HEK293 (cell line): ENCODE results near the gene ZSCAN1.

ENCODE experiments used
- CTCF ChIA-PET: fragments of 350-600 bp; formaldehyde crosslinking; extraction: SDS; loops from one replicate; lab custom pipeline; 2021; ENCODE audit warnings: antibody characterized with exemption; lab: Yijun Ruan, JAX
- POLR2A ChIA-PET: fragments of 300-600 bp; formaldehyde crosslinking; extraction: SDS; loops from one replicate; lab custom pipeline; 2020; ENCODE audit warnings: antibody characterized with exemption, inconsistent platforms; lab: Yijun Ruan, JAX
- H3K27ac ChIP-seq: fragments of 200-500 bp; sonication (Bioruptor generic); 2 replicates; pipeline ENCODE4 v1.5.1; 2014; ENCODE audit warnings: low read depth, low read length, control low read depth, inconsistent platforms; ENCODE audit errors: extremely low read depth
- H3K36me3 ChIP-seq, 2 experiments: fragments of 200-500 bp in 1 of 2; sonication (Bioruptor generic) in 1 of 2; 1 replicate in 1 of 2; 2 replicates in 1 of 2; pipeline ENCODE4 v1.5.1; 2014 to 2017; ENCODE audit warnings: inconsistent platforms in 2 of 2, low read length in 2 of 2; ENCODE audit not compliant: control insufficient read depth in 2 of 2, insufficient read depth in 1 of 2
- H3K4me1 ChIP-seq: fragments of 200-500 bp; sonication (Bioruptor generic); 2 replicates; pipeline ENCODE4 v1.5.1; 2014; ENCODE audit warnings: mild to moderate bottlenecking, low read length, inconsistent platforms; ENCODE audit not compliant: control insufficient read depth, insufficient read depth
- H3K4me3 ChIP-seq: 2 replicates; pipeline ENCODE4 v1.5.1; 2011; ENCODE audit warnings: low read depth, mild to moderate bottlenecking, control low read depth, low read length, moderate library complexity
- H3K9me3 ChIP-seq: fragments of 200-500 bp; sonication (Bioruptor generic); 2 replicates; pipeline ENCODE4 v1.5.1; 2014; ENCODE audit warnings: low read depth, low read length, inconsistent platforms; ENCODE audit not compliant: control insufficient read depth, insufficient read depth
- GLI4 ChIP-seq: fragments of 450-650 bp; formaldehyde crosslinking; IDR thresholded peaks from 2 replicates; pipeline ENCODE4 v1.5.1; 2016; ENCODE audit warnings: missing biosample characterization, missing genetic modification characterization
- MZF1 ChIP-seq: fragments of 450-650 bp; formaldehyde crosslinking; IDR thresholded peaks from 2 replicates; pipeline ENCODE4 v1.5.1; 2017; ENCODE audit warnings: missing biosample characterization, missing genetic modification characterization, borderline replicate concordance
- REST ChIP-seq: fragments of 450-650 bp; formaldehyde crosslinking; IDR thresholded peaks from 2 replicates; pipeline ENCODE4 v1.5.1; 2016; ENCODE audit warnings: missing biosample characterization, missing genetic modification characterization
- SP3 ChIP-seq: fragments of 450-650 bp; formaldehyde crosslinking; IDR thresholded peaks from 2 replicates; pipeline ENCODE4 v1.5.1; 2016; ENCODE audit warnings: missing biosample characterization, missing genetic modification characterization
- SP7 ChIP-seq: fragments of 450-650 bp; formaldehyde crosslinking; IDR thresholded peaks from 2 replicates; pipeline ENCODE4 v1.5.1; 2016; ENCODE audit warnings: missing biosample characterization, missing genetic modification characterization
- ZBTB1 ChIP-seq: fragments of 450-650 bp; formaldehyde crosslinking; IDR thresholded peaks from 2 replicates; pipeline ENCODE4 v1.5.1; 2016; ENCODE audit warnings: missing biosample characterization, missing genetic modification characterization
- ZBTB44 ChIP-seq: fragments of 450-650 bp; IDR thresholded peaks from 2 replicates; pipeline ENCODE4 v1.5.1; 2018; ENCODE audit warnings: missing biosample characterization, mild to moderate bottlenecking, missing genetic modification characterization
- ZNF148 ChIP-seq: fragments of 450-650 bp; formaldehyde crosslinking; IDR thresholded peaks from 2 replicates; pipeline ENCODE4 v1.5.0; 2017; ENCODE audit warnings: missing biosample characterization, missing genetic modification characterization, borderline replicate concordance
- ZNF157 ChIP-seq: fragments of 450-650 bp; formaldehyde crosslinking; IDR thresholded peaks from 2 replicates; pipeline ENCODE4 v1.5.1; 2016; ENCODE audit warnings: missing biosample characterization, missing genetic modification characterization
- ZNF202 ChIP-seq: fragments of 450-650 bp; formaldehyde crosslinking; IDR thresholded peaks from 2 replicates; pipeline ENCODE4 v1.5.1; 2016; ENCODE audit warnings: missing biosample characterization, missing genetic modification characterization, borderline replicate concordance
- ZNF214 ChIP-seq: fragments of 450-650 bp; formaldehyde crosslinking; IDR thresholded peaks from 2 replicates; pipeline ENCODE4 v1.5.1; 2017; ENCODE audit warnings: missing biosample characterization, mild to moderate bottlenecking, missing genetic modification characterization, borderline replicate concordance
- ZNF280D ChIP-seq: fragments of 450-650 bp; formaldehyde crosslinking; IDR thresholded peaks from 2 replicates; pipeline ENCODE4 v1.5.1; 2016; ENCODE audit warnings: missing biosample characterization, missing genetic modification characterization
- ZNF302 ChIP-seq: fragments of 450-650 bp; formaldehyde crosslinking; IDR thresholded peaks from 2 replicates; pipeline ENCODE4 v1.5.1; 2016; ENCODE audit warnings: missing biosample characterization, missing genetic modification characterization, low read depth
- ZNF335 ChIP-seq: fragments of 450-650 bp; formaldehyde crosslinking; conservative IDR thresholded peaks from 2 replicates; pipeline ENCODE4 v1.5.1; 2016; ENCODE audit warnings: missing biosample characterization, missing genetic modification characterization
- ZNF341 ChIP-seq: fragments of 450-650 bp; formaldehyde crosslinking; IDR thresholded peaks from 2 replicates; pipeline ENCODE4; 2016; ENCODE audit warnings: low read depth, missing biosample characterization, missing genetic modification characterization
- ZNF48 ChIP-seq: fragments of 450-650 bp; formaldehyde crosslinking; IDR thresholded peaks from 2 replicates; pipeline ENCODE4 v1.5.1; 2016; ENCODE audit warnings: missing biosample characterization, missing genetic modification characterization
- ZNF548 ChIP-seq: fragments of 450-650 bp; formaldehyde crosslinking; IDR thresholded peaks from 2 replicates; pipeline ENCODE4 v1.5.1; 2016; ENCODE audit warnings: missing biosample characterization, missing genetic modification characterization
- ZNF558 ChIP-seq: fragments of 450-650 bp; formaldehyde crosslinking; IDR thresholded peaks from 2 replicates; pipeline ENCODE4 v1.5.1; 2016; ENCODE audit warnings: missing biosample characterization, missing genetic modification characterization
- ZNF747 ChIP-seq: fragments of 450-650 bp; formaldehyde crosslinking; IDR thresholded peaks from 2 replicates; pipeline ENCODE4 v1.5.1; 2016; ENCODE audit warnings: missing biosample characterization, missing genetic modification characterization
- ZNF837 ChIP-seq: fragments of 450-650 bp; formaldehyde crosslinking; IDR thresholded peaks from 2 replicates; pipeline ENCODE4 v1.5.1; 2016; ENCODE audit warnings: missing biosample characterization, missing genetic modification characterization
- ZSCAN16 ChIP-seq: fragments of 450-650 bp; formaldehyde crosslinking; IDR thresholded peaks from 2 replicates; pipeline ENCODE4 v1.5.1; 2016; ENCODE audit warnings: missing biosample characterization, missing genetic modification characterization
- ZSCAN23 ChIP-seq: fragments of 450-650 bp; formaldehyde crosslinking; IDR thresholded peaks from 2 replicates; pipeline ENCODE4 v1.5.1; 2016; ENCODE audit warnings: missing biosample characterization, missing genetic modification characterization
- ZSCAN4 ChIP-seq: fragments of 450-650 bp; formaldehyde crosslinking; IDR thresholded peaks from 2 replicates; pipeline ENCODE4 v1.5.1; 2017; ENCODE audit warnings: missing biosample characterization, missing genetic modification characterization

ZSCAN1 gene

GRCh38 chr19:58089846-58090245, 56.0 kb downstream of the ZSCAN1 start:
- Histone ChIP-seq H3K9me3 (no peaks in the 10 kb centered on the region; the same call in 1 of the 2 replicates), H3K27ac (no peak overlapping the region), H3K36me3 (peaks cover 4 to 53% of the 10 kb centered on the region in 2 experiments; a peak in 2 of 3 replicates), H3K4me1 (no peaks in the 10 kb centered on the region), H3K4me3 (no peak overlapping the region)
- ChIA-PET POLR2A (interaction anchor here (0.6 to 0.9 kb wide), 3 partner anchors 16 to 413 kb away, joined by 3 to 5 read pairs (median 4); partner anchors contain the start of gene ZNF544), CTCF (no interaction called here)
- no peak for TF ChIP-seq ZNF202 (tag by site-specific recombination)
- TF ChIP-seq ZNF747 = no peak
- TF ChIP-seq ZBTB44 (tag by site-specific recombination) = no peak
- TF ChIP-seq ZNF148 (tag by site-specific recombination) = no peak
- no peak for TF ChIP-seq ZNF214 (tag by site-specific recombination)
- no peak for TF ChIP-seq ZNF335 (tag by site-specific recombination)
- no peak for TF ChIP-seq ZBTB1 (tag by site-specific recombination)
- no peak for TF ChIP-seq SP3 (tag by site-specific recombination)
- TF ChIP-seq ZNF548 (tag by site-specific recombination) = no peak
- TF ChIP-seq SP7 = no peak
- no peak for TF ChIP-seq ZNF558 (tag by site-specific recombination)
- no peak for TF ChIP-seq ZNF280D (tag by site-specific recombination)
- TF ChIP-seq MZF1 = no peak
- no peak for TF ChIP-seq ZSCAN23

- Histone ChIP-seq H3K4me3 (no peak overlapping the region), H3K36me3 (peaks cover 4 to 53% of the 10 kb centered on the region in 2 experiments; a peak in 2 of 3 replicates), H3K4me1 (no peaks in the 10 kb centered on the region), H3K27ac (no peak overlapping the region), H3K9me3 (peaks cover 3% of the 10 kb centered on the region)
- POLR2A ChIA-PET = interaction anchor here (0.6 to 1.5 kb wide), 3 partner anchors 9 to 129 kb away, joined by 4 to 6 read pairs (median 4); no protein-coding TSS in a partner anchor
- CTCF ChIA-PET = interaction anchor here (0.6 to 0.7 kb wide), 2 partner anchors 32 to 1177 kb away, joined by 3 read pairs; no protein-coding TSS in a partner anchor
- TF ChIP-seq GLI4 (tag by site-specific recombination) (no peak), ZNF48 (no peak), ZNF341 (no peak), ZSCAN16 (tag by site-specific recombination) (no peak), ZNF302 (no peak), REST (tag by site-specific recombination) (no peak), ZSCAN4 (tag by site-specific recombination) (no peak), ZNF837 (no peak), ZNF157 (tag by site-specific recombination) (no peak)
Observed at GRCh38 chr19:58091251-58091995, 57.6 kb downstream of the ZSCAN1 start.
